ENCODE results near the gene RPS10.
A peak's percentile ranks its signal among the peaks of the same experiment; 100 is the strongest.

The RPS10 gene

DNA sequence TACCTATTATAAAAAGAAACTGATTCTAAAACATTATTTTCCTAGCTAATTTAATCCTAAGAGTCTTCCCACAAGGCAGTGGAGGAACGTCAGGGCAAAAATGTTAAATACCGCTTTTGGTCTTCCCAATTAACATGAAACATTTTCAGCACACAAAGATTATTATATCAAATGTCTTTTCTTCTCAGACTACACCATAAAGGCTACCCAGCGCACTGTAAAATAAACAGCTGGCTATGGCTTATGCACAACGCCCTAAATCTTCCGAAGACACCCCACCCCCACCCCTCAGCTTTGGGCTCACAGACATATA lies 34.4 kb downstream of the RPS10 start:
- Histone ChIP-seq H3K4me3 (replicated peaks; ENCODE audit: insufficient read depth, low read length) (peak overlapping the region; percentile 85), H3K27ac (replicated peaks) (peak overlapping the region; percentile 93), H3K27me3 (ENCODE audit: insufficient read depth, poor library complexity, severe bottlenecking) (no peaks in the 10 kb centered on the region)
- no peak for TF ChIP-seq SPI1 (IDR thresholded peaks at IDR 0.05; ENCODE audit: borderline replicate concordance, low read depth)
- DNase-seq (ENCODE audit: low read depth in 1 of 2, low spot score in 1 of 2) = no peak

DNA sequence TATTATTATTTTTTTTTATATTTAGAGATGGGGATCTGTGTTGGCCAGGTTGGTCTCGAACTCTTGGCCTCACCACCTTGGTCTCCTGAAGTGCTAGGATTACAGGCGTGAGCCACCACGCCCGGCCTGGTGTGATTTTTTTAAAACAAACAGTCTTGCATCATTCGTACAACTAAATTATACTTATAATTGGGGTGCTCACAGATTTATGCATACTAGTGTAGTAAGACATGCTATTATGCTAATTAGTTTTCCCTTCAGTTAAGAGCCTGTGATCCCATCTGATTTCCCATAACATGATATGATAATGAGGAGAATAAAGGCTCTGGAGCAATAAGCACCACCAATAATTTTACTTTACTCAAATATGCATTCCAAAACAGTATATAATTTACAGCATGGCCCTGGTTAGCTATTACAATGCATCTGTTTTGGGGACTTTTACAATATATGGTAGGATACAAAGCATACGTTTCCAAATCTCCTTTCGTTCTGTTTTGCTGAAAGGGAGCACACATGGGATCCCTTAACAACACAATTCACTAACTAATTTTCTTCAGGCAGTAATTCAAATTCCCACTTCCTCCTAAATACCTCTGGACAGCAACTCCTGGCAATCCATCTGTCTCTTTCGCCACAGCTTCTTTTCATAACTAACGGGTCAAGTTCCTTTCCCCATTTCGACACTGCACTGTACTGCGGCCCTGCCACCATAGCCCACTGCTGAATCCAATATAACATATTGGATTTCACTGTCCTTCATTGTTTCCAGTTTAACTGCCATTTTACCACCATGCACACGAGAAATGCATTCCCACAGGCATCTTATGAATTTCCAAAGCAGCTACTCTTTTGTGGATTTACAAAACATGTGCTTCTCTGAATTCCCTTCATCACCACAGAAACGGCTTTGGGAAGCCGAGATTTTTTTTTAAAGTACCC lies 35.1 kb downstream of the RPS10 start:
- H3K27me3 ChIP-seq (ENCODE audit: insufficient read depth, poor library complexity, severe bottlenecking) = no peaks in the 10 kb centered on the region
- DNase-seq (ENCODE audit: low read depth in 1 of 2, low spot score in 1 of 2) = peak; percentile 67 to 70
- peak overlapping the region; percentile 85 for H3K4me3 ChIP-seq (replicated peaks; ENCODE audit: insufficient read depth, low read length)
- peak; percentile 71; the same call in 1 of the 2 replicates for TF ChIP-seq SPI1 (IDR thresholded peaks at IDR 0.05; ENCODE audit: borderline replicate concordance, low read depth)
- TF ChIP-seq, protein P1, sequence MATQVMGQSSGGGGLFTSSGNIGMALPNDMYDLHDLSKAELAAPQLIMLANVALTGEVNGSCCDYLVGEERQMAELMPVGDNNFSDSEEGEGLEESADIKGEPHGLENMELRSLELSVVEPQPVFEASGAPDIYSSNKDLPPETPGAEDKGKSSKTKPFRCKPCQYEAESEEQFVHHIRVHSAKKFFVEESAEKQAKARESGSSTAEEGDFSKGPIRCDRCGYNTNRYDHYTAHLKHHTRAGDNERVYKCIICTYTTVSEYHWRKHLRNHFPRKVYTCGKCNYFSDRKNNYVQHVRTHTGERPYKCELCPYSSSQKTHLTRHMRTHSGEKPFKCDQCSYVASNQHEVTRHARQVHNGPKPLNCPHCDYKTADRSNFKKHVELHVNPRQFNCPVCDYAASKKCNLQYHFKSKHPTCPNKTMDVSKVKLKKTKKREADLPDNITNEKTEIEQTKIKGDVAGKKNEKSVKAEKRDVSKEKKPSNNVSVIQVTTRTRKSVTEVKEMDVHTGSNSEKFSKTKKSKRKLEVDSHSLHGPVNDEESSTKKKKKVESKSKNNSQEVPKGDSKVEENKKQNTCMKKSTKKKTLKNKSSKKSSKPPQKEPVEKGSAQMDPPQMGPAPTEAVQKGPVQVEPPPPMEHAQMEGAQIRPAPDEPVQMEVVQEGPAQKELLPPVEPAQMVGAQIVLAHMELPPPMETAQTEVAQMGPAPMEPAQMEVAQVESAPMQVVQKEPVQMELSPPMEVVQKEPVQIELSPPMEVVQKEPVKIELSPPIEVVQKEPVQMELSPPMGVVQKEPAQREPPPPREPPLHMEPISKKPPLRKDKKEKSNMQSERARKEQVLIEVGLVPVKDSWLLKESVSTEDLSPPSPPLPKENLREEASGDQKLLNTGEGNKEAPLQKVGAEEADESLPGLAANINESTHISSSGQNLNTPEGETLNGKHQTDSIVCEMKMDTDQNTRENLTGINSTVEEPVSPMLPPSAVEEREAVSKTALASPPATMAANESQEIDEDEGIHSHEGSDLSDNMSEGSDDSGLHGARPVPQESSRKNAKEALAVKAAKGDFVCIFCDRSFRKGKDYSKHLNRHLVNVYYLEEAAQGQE (IDR thresholded peaks at IDR 0.05; ENCODE audit: insufficient replicate concordance, low read depth) = peak; percentile 76
- TF ChIP-seq, protein P2, sequence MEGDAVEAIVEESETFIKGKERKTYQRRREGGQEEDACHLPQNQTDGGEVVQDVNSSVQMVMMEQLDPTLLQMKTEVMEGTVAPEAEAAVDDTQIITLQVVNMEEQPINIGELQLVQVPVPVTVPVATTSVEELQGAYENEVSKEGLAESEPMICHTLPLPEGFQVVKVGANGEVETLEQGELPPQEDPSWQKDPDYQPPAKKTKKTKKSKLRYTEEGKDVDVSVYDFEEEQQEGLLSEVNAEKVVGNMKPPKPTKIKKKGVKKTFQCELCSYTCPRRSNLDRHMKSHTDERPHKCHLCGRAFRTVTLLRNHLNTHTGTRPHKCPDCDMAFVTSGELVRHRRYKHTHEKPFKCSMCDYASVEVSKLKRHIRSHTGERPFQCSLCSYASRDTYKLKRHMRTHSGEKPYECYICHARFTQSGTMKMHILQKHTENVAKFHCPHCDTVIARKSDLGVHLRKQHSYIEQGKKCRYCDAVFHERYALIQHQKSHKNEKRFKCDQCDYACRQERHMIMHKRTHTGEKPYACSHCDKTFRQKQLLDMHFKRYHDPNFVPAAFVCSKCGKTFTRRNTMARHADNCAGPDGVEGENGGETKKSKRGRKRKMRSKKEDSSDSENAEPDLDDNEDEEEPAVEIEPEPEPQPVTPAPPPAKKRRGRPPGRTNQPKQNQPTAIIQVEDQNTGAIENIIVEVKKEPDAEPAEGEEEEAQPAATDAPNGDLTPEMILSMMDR (IDR thresholded peaks at IDR 0.05; ENCODE audit: insufficient read depth, low read length) = no peak
- H3K27ac ChIP-seq (replicated peaks) = peak overlapping the region; percentile 93

DNA sequence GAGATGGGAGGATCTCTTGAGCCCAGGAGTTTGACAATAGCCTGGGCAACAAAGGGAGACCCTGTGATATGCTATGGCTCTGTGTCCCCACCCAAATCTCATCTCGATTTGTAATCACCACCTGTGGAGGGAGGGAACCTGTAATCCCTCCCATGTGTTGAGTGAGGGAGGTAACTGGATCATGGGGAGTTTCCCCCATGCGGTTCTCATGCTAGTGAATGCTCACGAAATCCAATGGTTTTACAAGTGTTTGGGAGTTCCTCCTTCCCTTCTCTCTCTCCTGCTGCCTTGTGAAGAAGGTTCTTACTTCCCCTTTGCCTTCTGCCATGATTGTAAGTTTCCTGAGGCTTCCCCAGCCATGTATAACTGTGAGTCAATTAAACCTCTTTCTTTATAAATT lies 36.8 kb downstream of the RPS10 start:
- no peaks in the 10 kb centered on the region for H3K27me3 ChIP-seq (ENCODE audit: insufficient read depth, poor library complexity, severe bottlenecking)
- no peak overlapping the region for H3K4me3 ChIP-seq (replicated peaks; ENCODE audit: insufficient read depth, low read length)
- TF ChIP-seq GABPA (IDR thresholded peaks at IDR 0.05; ENCODE audit: low read depth) (no peak), SPI1 (IDR thresholded peaks at IDR 0.05; ENCODE audit: borderline replicate concordance, low read depth) (peak; percentile 72; the same call in 1 of the 2 replicates)
- TF ChIP-seq, protein P2 (IDR thresholded peaks at IDR 0.05; ENCODE audit: insufficient read depth, low read length) = no peak
- TF ChIP-seq, protein P1 (IDR thresholded peaks at IDR 0.05; ENCODE audit: insufficient replicate concordance, low read depth) = no peak
- DNase-seq (ENCODE audit: low read depth in 1 of 2, low spot score in 1 of 2) = peak in 1 of 2 experiments; percentile 56
- H3K27ac ChIP-seq (replicated peaks) = no peak overlapping the region

DNA sequence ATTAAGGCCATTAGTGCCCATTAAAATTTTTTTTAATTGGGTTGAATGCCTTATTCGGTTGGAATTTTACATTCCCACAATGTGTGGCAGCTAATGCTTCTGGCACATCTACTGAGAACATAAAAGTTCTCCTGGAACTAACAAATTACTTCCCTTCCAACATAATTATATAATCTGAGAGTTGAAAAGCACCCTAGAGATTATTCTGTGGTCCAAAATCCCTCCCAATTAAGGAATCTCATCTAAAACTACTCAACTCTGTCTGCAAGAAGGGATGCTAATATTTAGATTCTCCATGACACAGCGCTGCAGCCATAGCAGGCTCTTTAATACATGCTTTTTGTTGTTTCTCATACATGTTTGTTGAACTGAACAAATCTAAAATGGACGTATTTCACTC lies 37.4 kb downstream of the RPS10 start:
- Histone ChIP-seq H3K27ac (replicated peaks) (no peak overlapping the region), H3K4me3 (replicated peaks; ENCODE audit: insufficient read depth, low read length) (no peak overlapping the region), H3K27me3 (ENCODE audit: insufficient read depth, poor library complexity, severe bottlenecking) (no peaks in the 10 kb centered on the region)
- no peak for DNase-seq (ENCODE audit: low read depth in 1 of 2, low spot score in 1 of 2)
- TF ChIP-seq, protein P1 (IDR thresholded peaks at IDR 0.05; ENCODE audit: insufficient replicate concordance, low read depth) = no peak
- TF ChIP-seq POLR2AphosphoS5 (IDR thresholded peaks at IDR 0.05; ENCODE audit: low read depth) (no peak), SPI1 (IDR thresholded peaks at IDR 0.05; ENCODE audit: borderline replicate concordance, low read depth) (no peak), GABPA (IDR thresholded peaks at IDR 0.05; ENCODE audit: low read depth) (no peak)
- TF ChIP-seq, protein P2 (IDR thresholded peaks at IDR 0.05; ENCODE audit: insufficient read depth, low read length) = no peak

Data from HL-60 (cell line).